GM12878 (cell line): Measurements from ENCODE around the gene LRRC3B. TPM values are rescaled to one million over a fixed set of nuclear protein-coding genes. Genes with fewer than 3 reads are reported as not detected.

ENCODE experiments used
- ATAC-seq: fragments of 200-7000 bp; cut with Tn5 transposase; 3 replicates; pipeline ENCODE4 v1.9.1; 2020; ENCODE audit warnings: mild to moderate bottlenecking, moderate library complexity
- BruUV-seq: library from RNA; stranded (reverse); fragments of 400-500 nt; replicated peaks from 2 replicates; lab custom pipeline; 2021; lab: Mats Ljungman, UMichigan
- CTCF ChIA-PET: fragments of 300-600 bp; sonication (Branson Sonifier 250); formaldehyde crosslinking; extraction: SDS; loops from one replicate; lab custom pipeline; 2021; ENCODE audit warnings: inconsistent platforms; lab: Yijun Ruan, JAX
- POLR2A ChIA-PET: fragments of 350-600 bp; formaldehyde crosslinking; extraction: SDS; loops from one replicate; lab custom pipeline; 2021; ENCODE audit warnings: inconsistent platforms; lab: Charles Lee
- RAD21 ChIA-PET: fragments of 300-600 bp; sonication (Branson Sonifier 250); formaldehyde crosslinking; loops from one replicate; lab custom pipeline; 2023; ENCODE audit warnings: antibody characterized with exemption; ENCODE audit not compliant: unreplicated experiment; lab: Charles Lee
- SMC1A ChIA-PET: fragments of 300-600 bp; sonication (Branson Sonifier 250); formaldehyde crosslinking; loops from one replicate; lab custom pipeline; 2023; ENCODE audit not compliant: unreplicated experiment, uncharacterized antibody; lab: Charles Lee
- DNase-seq: peaks from one replicate; pipeline ENCODE4 v3.0.0-alpha.2; 2011; ENCODE audit warnings: low read depth, low spot score
- FAIRE-seq: peaks from 3 replicates; lab custom pipeline; 2011; peaks lifted over from hg19 to GRCh38; lab: Jason Lieb, UNC
- H2AFZ ChIP-seq: 2 replicates; pipeline ENCODE4 v1.6.0; 2011; ENCODE audit warnings: low read depth, low read length, control low read depth; ENCODE audit not compliant: control insufficient read depth
- H3K27ac ChIP-seq: 2 replicates; pipeline ENCODE4 v1.5.1; 2011; ENCODE audit warnings: control low read depth; ENCODE audit not compliant: control insufficient read depth, insufficient read depth
- H3K27me3 ChIP-seq, 2 experiments: replicated peaks in 1 of 2; 2 replicates each; pipeline versions ENCODE4 v1.6.0 to v1.6.1; 2011; ENCODE audit warnings: low read length in 1 of 2; ENCODE audit not compliant: control insufficient read depth in 2 of 2, insufficient read depth in 2 of 2
- H3K36me3 ChIP-seq, 2 experiments: 2 replicates each; pipeline ENCODE4 v1.5.1; 2011; ENCODE audit warnings: low read length in 1 of 2; ENCODE audit not compliant: control insufficient read depth in 2 of 2, insufficient read depth in 2 of 2
- H3K4me1 ChIP-seq: 2 replicates; pipeline ENCODE4 v1.6.1; 2011; ENCODE audit warnings: mild to moderate bottlenecking, low read length, moderate library complexity, mixed read lengths; ENCODE audit not compliant: control insufficient read depth, insufficient read depth
- H3K4me2 ChIP-seq: 2 replicates; pipeline ENCODE4 v1.6.0; 2011; ENCODE audit warnings: control low read depth; ENCODE audit not compliant: control insufficient read depth, insufficient read depth
- H3K4me3 ChIP-seq: fragments of 200-600 bp; sonication (generic); 2 replicates; pipeline ENCODE4 v1.5.1; 2016
- H3K79me2 ChIP-seq: 2 replicates; pipeline ENCODE4 v1.6.0; 2011; ENCODE audit warnings: low read length; ENCODE audit not compliant: control insufficient read depth, insufficient read depth
- H3K9ac ChIP-seq: 2 replicates; pipeline ENCODE4 v1.8.0; 2011; ENCODE audit warnings: low read length, control low read depth, mixed read lengths; ENCODE audit not compliant: control insufficient read depth, insufficient read depth
- H3K9me3 ChIP-seq: replicated peaks from 3 replicates; pipeline ENCODE4 v1.5.1; 2011; ENCODE audit warnings: mild to moderate bottlenecking, low read length; ENCODE audit not compliant: control insufficient read depth, insufficient read depth
- H4K20me1 ChIP-seq: 2 replicates; pipeline ENCODE4 v1.6.0; 2011; ENCODE audit not compliant: control insufficient read depth, insufficient read depth
- BCLAF1 ChIP-seq: fragments of 450-650 bp; IDR thresholded peaks from 2 replicates; pipeline ENCODE4 v1.6.1; 2017; ENCODE audit warnings: antibody characterized with exemption, mild to moderate bottlenecking, moderate library complexity
- BMI1 ChIP-seq: fragments of 450-650 bp; IDR thresholded peaks from 2 replicates; pipeline ENCODE4 v1.6.1; 2016; ENCODE audit warnings: mild to moderate bottlenecking, moderate library complexity, borderline replicate concordance
- CREB1 ChIP-seq: IDR thresholded peaks from 2 replicates; pipeline ENCODE4 v1.6.1; 2012; ENCODE audit warnings: low read depth, mild to moderate bottlenecking, inconsistent platforms
- EGR1 ChIP-seq, 2 experiments: IDR thresholded peaks; 1 replicate in 1 of 2; 2 replicates in 1 of 2; pipeline ENCODE4 v1.6.1; 2011 to 2012; ENCODE audit warnings: low read depth in 2 of 2, low read length in 2 of 2, borderline replicate concordance in 1 of 2, mild to moderate bottlenecking in 1 of 2, moderate library complexity in 1 of 2
- HSF1 ChIP-seq: fragments of 150-350 bp; IDR thresholded peaks from 2 replicates; pipeline ENCODE4 v1.6.1; 2014; ENCODE audit warnings: mild to moderate bottlenecking, low read depth, low read length
- LARP7 ChIP-seq: fragments of 450-650 bp; IDR thresholded peaks from 2 replicates; pipeline ENCODE4 v1.6.1; 2017; ENCODE audit warnings: mild to moderate bottlenecking
- NFIC ChIP-seq: IDR thresholded peaks from 2 replicates; pipeline ENCODE4 v1.6.1; 2012; ENCODE audit warnings: low read depth, mild to moderate bottlenecking, inconsistent platforms, low read length, moderate library complexity
- RBBP5 ChIP-seq: fragments of 200-600 bp; sonication (generic); conservative IDR thresholded peaks from 2 replicates; pipeline ENCODE4 v1.6.1; 2016
- SREBF1 ChIP-seq: IDR thresholded peaks from 2 replicates; pipeline ENCODE4 v1.6.1; 2012; ENCODE audit warnings: mild to moderate bottlenecking, low read length
- STAT1 ChIP-seq: fragments of 450-650 bp; conservative IDR thresholded peaks from 2 replicates; pipeline ENCODE4 v1.6.1; 2014; ENCODE audit warnings: antibody characterized with exemption, mild to moderate bottlenecking
- TAF1 ChIP-seq: IDR thresholded peaks from 2 replicates; pipeline ENCODE4 v1.6.1; 2011; ENCODE audit warnings: mild to moderate bottlenecking, low read depth, low read length, borderline replicate concordance
- ZNF384 ChIP-seq: IDR thresholded peaks from 2 replicates; pipeline ENCODE4 v1.6.1; 2012; ENCODE audit warnings: low read depth, mild to moderate bottlenecking, low read length, improper control_type of control experiment, borderline replicate concordance
- ZZZ3 ChIP-seq: IDR thresholded peaks from 2 replicates; pipeline ENCODE4 v1.6.1; 2011; ENCODE audit warnings: low read depth; ENCODE audit not compliant: control insufficient read depth, insufficient read length
- WGBS: methylation state at CpG from one replicate; pipeline ENCODE4 v1.1.6; 2016; ENCODE audit warnings: low lambda C conversion rate; ENCODE audit not compliant: insufficient replicate concordance, insufficient coverage; ENCODE audit errors: missing lambda C conversion rate; 5-methylcytosine and 5-hydroxymethylcytosine counted together
- in situ Hi-C: fragments of 300-500 bp; cut with MboI; formaldehyde crosslinking; loops from 9 replicates; pipeline ENCODE4 v1.14.3; 2018; ENCODE audit warnings: mixed read lengths
- intact Hi-C: fragments of 100-400 bp; cut with micrococcal nuclease; formaldehyde crosslinking; loops from one replicate; pipeline ENCODE4 v1.14.2; 2022; ENCODE audit not compliant: unreplicated experiment
- polyA plus RNA-seq, 11 experiments: library from polyadenylated mRNA; depleted of rRNA in 4 of 11; unstranded in 6 of 11; stranded (reverse) in 5 of 11; fragments of >200 nt; fragmentation: Nextera tagmentation in 4 of 11; fragmentation: Illumina TruSeq in 1 of 11; extraction: Ambion mirVana in 4 of 11; extraction: Trizol in 1 of 11; gene quantifications; 1 replicate in 1 of 11; 2 replicates in 10 of 11; pipeline versions ENCODE4 v1.2.1 to v1.2.3, GENCODE V29; 2011 to 2016; ENCODE audit warnings: inconsistent platforms in 2 of 11, missing spikeins in 2 of 11, low read depth in 1 of 11
- total RNA-seq, 4 experiments: library from RNA; depleted of rRNA in 3 of 4; stranded (reverse); fragments of >200 nt in 3 of 4; fragmentation: Illumina TruSeq in 1 of 4; extraction: Trizol in 1 of 4; gene quantifications; 2 replicates each; pipeline versions ENCODE4 v1.2.1 to v1.2.3, GENCODE V29; 2013 to 2021
- TF ChIP-seq, protein P1 (sequence below): IDR thresholded peaks from 2 replicates; pipeline ENCODE4 v1.6.1; 2011; ENCODE audit warnings: low read depth, low read length, improper control_type of control experiment, borderline replicate concordance
- TF ChIP-seq, protein P2 (sequence below): fragments of 450-650 bp; IDR thresholded peaks from 2 replicates; pipeline ENCODE4 v1.6.1; 2017; ENCODE audit warnings: borderline replicate concordance
- TF ChIP-seq, protein P3 (sequence below): fragments of 450-650 bp; IDR thresholded peaks from 2 replicates; pipeline ENCODE4 v1.6.1; 2017; ENCODE audit warnings: low read depth, mild to moderate bottlenecking, moderate library complexity

The LRRC3B gene
- total and polyA plus RNA-seq, 10 of the 15 experiments (the other 5 are each of a cell fraction or from before 2014, with no cell fraction given), result not detected

DNA sequence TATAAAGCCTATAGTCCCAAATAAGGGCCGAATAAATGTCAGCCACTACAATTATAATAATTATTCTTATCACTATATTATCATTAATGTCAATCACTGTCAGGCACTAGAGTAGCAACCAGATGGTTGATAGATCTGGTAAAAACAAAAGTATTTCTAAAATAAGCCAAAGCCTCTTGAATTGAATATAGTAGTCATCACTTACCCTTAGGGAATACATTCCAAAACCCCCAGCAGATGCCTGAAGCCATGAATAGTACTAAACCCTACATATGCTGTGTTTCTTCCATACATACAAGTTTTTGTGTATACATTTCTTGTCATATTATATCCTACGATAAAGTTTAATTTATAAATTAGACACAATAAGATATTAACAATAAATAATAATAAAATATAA, 59.1 kb downstream of the LRRC3B start (continued):
- TF ChIP-seq NFIC, result no peak

GRCh38 chr3:26682406-26682805, 59.8 kb downstream of the LRRC3B start:
- SMC1A ChIA-PET, result interaction anchor here (0.6 to 0.8 kb wide), 2 partner anchors 30 to 420 kb away, joined by 3 read pairs; no protein-coding TSS in a partner anchor
- no peaks in the 10 kb centered on the region for H3K36me3 ChIP-seq
- no peak overlapping the region for H3K27ac ChIP-seq
- 46% methylated on average over 1 of the region's 1 CpG for WGBS
- no peaks in the 10 kb centered on the region for H4K20me1 ChIP-seq
- intact Hi-C loops, result no loop called here
- H3K4me3 ChIP-seq, result no peak overlapping the region
- ATAC-seq (no peak), DNase-seq (no peak), FAIRE-seq (no peak)
- in situ Hi-C loops, result no loop called here
- H3K4me1 ChIP-seq, result no peaks in the 10 kb centered on the region
- no peaks in the 10 kb centered on the region for H3K9me3 ChIP-seq
- RAD21 ChIA-PET, result no interaction called here
- no peak overlapping the region for H3K4me2 ChIP-seq
- H3K79me2 ChIP-seq, result no peaks in the 10 kb centered on the region
- H3K9ac ChIP-seq, result no peak overlapping the region
- no peak overlapping the region for H2AFZ ChIP-seq
- H3K27me3 ChIP-seq, result no peaks in the 10 kb centered on the region
- POLR2A ChIA-PET, result no interaction called here
- CTCF ChIA-PET, result no interaction called here
- no TSS peak for BruUV-seq
- TF ChIP-seq BMI1 (no peak), LARP7 (no peak), TAF1 (no peak), SREBF1 (no peak), STAT1 (no peak), BCLAF1 (no peak), HSF1 (no peak), ZNF384 (no peak), CREB1 (no peak), ZZZ3 (no peak), RBBP5 (no peak), EGR1 (IDR thresholded peaks at IDR 0.05; ENCODE audit: borderline replicate concordance in 1 of 2, low read depth in 2 of 2, low read length in 2 of 2) (no peak)
- TF ChIP-seq, protein P1, sequence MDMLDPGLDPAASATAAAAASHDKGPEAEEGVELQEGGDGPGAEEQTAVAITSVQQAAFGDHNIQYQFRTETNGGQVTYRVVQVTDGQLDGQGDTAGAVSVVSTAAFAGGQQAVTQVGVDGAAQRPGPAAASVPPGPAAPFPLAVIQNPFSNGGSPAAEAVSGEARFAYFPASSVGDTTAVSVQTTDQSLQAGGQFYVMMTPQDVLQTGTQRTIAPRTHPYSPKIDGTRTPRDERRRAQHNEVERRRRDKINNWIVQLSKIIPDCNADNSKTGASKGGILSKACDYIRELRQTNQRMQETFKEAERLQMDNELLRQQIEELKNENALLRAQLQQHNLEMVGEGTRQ, result no peak
- TF ChIP-seq, protein P2, sequence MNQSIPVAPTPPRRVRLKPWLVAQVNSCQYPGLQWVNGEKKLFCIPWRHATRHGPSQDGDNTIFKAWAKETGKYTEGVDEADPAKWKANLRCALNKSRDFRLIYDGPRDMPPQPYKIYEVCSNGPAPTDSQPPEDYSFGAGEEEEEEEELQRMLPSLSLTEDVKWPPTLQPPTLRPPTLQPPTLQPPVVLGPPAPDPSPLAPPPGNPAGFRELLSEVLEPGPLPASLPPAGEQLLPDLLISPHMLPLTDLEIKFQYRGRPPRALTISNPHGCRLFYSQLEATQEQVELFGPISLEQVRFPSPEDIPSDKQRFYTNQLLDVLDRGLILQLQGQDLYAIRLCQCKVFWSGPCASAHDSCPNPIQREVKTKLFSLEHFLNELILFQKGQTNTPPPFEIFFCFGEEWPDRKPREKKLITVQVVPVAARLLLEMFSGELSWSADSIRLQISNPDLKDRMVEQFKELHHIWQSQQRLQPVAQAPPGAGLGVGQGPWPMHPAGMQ, result no peak
- TF ChIP-seq, protein P3, sequence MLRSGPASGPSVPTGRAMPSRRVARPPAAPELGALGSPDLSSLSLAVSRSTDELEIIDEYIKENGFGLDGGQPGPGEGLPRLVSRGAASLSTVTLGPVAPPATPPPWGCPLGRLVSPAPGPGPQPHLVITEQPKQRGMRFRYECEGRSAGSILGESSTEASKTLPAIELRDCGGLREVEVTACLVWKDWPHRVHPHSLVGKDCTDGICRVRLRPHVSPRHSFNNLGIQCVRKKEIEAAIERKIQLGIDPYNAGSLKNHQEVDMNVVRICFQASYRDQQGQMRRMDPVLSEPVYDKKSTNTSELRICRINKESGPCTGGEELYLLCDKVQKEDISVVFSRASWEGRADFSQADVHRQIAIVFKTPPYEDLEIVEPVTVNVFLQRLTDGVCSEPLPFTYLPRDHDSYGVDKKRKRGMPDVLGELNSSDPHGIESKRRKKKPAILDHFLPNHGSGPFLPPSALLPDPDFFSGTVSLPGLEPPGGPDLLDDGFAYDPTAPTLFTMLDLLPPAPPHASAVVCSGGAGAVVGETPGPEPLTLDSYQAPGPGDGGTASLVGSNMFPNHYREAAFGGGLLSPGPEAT, result no peak
